Lower leg skin (tissue), 3 donors: ENCODE data around the gene DNASE2.

ENCODE experiments used
- POLR2A ChIP-seq, 2 donors: fragments of 450-650 bp; IDR thresholded peaks; one replicate each; pipeline ENCODE4 v1.6.1; 2016 to 2017; ENCODE audit warnings: antibody characterized with exemption in 2 of 2, mild to moderate bottlenecking in 1 of 2, moderate library complexity in 1 of 2
- TF ChIP-seq, protein P1 (sequence below), 3 donors: fragments of 450-650 bp; IDR thresholded peaks; one replicate each; pipeline ENCODE4 v1.5.1; 2016; ENCODE audit warnings: antibody characterized with exemption in 3 of 3, mild to moderate bottlenecking in 3 of 3, moderate library complexity in 2 of 3

DNA sequence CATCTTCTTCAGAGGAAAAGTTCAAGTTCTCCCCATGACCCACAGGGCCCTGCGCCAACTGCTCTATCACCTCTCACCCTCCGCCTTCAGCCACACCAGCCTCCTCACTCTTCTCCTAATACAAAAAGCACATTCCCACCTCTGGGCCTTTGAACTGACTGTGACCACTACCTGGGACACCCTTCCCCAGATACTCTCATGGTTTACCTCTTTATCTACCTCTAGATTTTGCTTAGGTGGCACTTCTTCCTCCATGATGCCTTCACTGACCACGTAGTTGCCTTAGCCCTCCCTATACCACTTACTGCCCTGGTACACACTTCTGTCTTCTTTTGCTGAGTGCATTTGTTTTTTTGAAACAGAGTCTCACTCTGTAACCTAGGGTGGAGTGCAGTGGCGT is 41.7 kb upstream of the DNASE2 start:
- TF ChIP-seq, protein P1, sequence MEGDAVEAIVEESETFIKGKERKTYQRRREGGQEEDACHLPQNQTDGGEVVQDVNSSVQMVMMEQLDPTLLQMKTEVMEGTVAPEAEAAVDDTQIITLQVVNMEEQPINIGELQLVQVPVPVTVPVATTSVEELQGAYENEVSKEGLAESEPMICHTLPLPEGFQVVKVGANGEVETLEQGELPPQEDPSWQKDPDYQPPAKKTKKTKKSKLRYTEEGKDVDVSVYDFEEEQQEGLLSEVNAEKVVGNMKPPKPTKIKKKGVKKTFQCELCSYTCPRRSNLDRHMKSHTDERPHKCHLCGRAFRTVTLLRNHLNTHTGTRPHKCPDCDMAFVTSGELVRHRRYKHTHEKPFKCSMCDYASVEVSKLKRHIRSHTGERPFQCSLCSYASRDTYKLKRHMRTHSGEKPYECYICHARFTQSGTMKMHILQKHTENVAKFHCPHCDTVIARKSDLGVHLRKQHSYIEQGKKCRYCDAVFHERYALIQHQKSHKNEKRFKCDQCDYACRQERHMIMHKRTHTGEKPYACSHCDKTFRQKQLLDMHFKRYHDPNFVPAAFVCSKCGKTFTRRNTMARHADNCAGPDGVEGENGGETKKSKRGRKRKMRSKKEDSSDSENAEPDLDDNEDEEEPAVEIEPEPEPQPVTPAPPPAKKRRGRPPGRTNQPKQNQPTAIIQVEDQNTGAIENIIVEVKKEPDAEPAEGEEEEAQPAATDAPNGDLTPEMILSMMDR (IDR thresholded peaks at IDR 0.05), result no peak
- TF ChIP-seq POLR2A (IDR thresholded peaks at IDR 0.05), result no peak
